Measurements from ENCODE around the gene NRN1L.

- TF ChIP-seq, protein P1, sequence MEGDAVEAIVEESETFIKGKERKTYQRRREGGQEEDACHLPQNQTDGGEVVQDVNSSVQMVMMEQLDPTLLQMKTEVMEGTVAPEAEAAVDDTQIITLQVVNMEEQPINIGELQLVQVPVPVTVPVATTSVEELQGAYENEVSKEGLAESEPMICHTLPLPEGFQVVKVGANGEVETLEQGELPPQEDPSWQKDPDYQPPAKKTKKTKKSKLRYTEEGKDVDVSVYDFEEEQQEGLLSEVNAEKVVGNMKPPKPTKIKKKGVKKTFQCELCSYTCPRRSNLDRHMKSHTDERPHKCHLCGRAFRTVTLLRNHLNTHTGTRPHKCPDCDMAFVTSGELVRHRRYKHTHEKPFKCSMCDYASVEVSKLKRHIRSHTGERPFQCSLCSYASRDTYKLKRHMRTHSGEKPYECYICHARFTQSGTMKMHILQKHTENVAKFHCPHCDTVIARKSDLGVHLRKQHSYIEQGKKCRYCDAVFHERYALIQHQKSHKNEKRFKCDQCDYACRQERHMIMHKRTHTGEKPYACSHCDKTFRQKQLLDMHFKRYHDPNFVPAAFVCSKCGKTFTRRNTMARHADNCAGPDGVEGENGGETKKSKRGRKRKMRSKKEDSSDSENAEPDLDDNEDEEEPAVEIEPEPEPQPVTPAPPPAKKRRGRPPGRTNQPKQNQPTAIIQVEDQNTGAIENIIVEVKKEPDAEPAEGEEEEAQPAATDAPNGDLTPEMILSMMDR (IDR thresholded peaks at IDR 0.05), result no peak
- no peak for TF ChIP-seq POLR2A (IDR thresholded peaks at IDR 0.05)
Measured at GRCh38 chr16:67924140-67924906, 39.6 kb downstream of the NRN1L start.
